ENCODE data around the gene PAPPA2.

The PAPPA2 gene

DNA sequence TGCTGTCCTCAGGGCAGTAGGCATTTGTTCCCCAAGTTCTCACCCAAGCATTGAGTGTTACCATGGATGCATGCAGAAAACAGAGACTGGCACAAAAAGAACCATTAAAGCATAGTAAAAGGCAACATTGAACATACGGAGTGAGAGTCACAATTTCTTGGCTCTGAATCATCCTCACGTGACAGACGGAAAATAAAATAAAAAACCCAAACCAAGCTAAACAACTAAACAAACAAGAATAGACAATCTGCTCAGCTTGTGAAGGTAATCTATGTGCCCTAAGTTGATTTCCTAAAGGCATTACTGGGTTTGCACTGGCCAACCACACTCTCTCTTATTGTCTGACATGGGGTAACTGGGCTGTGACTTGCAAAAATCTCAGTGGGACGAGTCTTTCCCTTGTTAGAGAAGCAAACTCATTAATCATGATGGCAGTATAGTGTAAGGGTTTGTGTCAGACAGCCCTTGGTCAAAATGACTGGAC is 395.5 kb downstream of the PAPPA2 start:
- no peak overlapping the region for H3K4me3 ChIP-seq (replicated peaks; ENCODE audit: low read depth, low read length)
- no peak for DNase-seq (ENCODE audit: extremely low read depth, insufficient read length)
- H3K27me3 ChIP-seq (replicated peaks; ENCODE audit: control insufficient read depth, insufficient read depth, low read length), result no peaks in the 10 kb centered on the region; the same call in 1 of the 2 replicates
- H3K36me3 ChIP-seq (ENCODE audit: control insufficient read depth, insufficient read depth, low read length), result no peaks in the 10 kb centered on the region
- TF ChIP-seq, protein P1, sequence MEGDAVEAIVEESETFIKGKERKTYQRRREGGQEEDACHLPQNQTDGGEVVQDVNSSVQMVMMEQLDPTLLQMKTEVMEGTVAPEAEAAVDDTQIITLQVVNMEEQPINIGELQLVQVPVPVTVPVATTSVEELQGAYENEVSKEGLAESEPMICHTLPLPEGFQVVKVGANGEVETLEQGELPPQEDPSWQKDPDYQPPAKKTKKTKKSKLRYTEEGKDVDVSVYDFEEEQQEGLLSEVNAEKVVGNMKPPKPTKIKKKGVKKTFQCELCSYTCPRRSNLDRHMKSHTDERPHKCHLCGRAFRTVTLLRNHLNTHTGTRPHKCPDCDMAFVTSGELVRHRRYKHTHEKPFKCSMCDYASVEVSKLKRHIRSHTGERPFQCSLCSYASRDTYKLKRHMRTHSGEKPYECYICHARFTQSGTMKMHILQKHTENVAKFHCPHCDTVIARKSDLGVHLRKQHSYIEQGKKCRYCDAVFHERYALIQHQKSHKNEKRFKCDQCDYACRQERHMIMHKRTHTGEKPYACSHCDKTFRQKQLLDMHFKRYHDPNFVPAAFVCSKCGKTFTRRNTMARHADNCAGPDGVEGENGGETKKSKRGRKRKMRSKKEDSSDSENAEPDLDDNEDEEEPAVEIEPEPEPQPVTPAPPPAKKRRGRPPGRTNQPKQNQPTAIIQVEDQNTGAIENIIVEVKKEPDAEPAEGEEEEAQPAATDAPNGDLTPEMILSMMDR (IDR thresholded peaks at IDR 0.05; ENCODE audit: insufficient read depth, low read length, poor library complexity, severe bottlenecking), result no peak

DNA sequence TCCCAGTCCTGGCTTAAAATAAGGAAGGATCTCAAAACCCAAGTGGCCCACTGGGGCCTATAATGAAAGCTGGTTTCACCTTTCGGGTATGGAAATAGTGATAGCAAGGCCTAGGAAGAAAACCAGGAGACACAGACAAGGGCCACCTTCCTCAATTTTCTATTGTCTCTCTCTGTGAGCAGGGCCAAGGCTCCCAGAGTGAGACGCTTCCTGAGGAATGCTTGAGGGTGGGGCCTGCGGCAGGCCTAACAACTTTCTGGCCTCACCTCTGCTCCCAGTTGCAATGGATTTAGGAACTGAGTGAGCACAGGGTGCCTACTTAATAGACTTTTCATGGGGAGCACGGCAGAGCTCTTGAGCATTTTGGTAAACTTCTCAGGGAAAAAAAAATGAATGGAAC is 400.6 kb downstream of the PAPPA2 start:
- Histone ChIP-seq H3K27me3 (replicated peaks; ENCODE audit: control insufficient read depth, insufficient read depth, low read length) (no peaks in the 10 kb centered on the region), H3K4me3 (replicated peaks; ENCODE audit: low read depth, low read length) (no peak overlapping the region), H3K36me3 (ENCODE audit: control insufficient read depth, insufficient read depth, low read length) (no peaks in the 10 kb centered on the region)
- TF ChIP-seq, protein P1 (IDR thresholded peaks at IDR 0.05; ENCODE audit: insufficient read depth, low read length, poor library complexity, severe bottlenecking), result no peak
- DNase-seq (ENCODE audit: extremely low read depth, insufficient read length), result no peak

DNA sequence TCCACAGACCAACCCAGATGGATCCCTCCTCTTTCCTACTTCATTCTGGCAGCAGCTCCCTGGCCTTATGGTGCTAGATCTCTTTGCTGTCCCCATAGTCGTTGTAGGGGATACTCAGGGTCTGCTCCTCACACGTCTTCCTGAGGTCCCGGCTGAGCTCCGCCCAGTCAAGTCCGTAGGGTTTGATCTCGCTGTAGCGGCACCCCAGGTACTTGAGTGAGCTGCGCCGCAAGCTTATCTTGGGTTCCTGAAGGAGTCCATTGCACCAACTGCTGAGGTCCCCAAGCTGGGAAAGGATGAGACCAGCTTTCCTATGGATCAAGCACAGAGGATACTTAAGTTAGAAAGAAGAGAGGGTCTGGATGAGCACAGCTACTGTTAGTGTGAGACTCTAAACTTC is 401.2 kb downstream of the PAPPA2 start:
- no peak for DNase-seq (ENCODE audit: extremely low read depth, insufficient read length)
- no peak overlapping the region for H3K4me3 ChIP-seq (replicated peaks; ENCODE audit: low read depth, low read length)
- TF ChIP-seq, protein P1 (IDR thresholded peaks at IDR 0.05; ENCODE audit: insufficient read depth, low read length, poor library complexity, severe bottlenecking), result no peak

DNA sequence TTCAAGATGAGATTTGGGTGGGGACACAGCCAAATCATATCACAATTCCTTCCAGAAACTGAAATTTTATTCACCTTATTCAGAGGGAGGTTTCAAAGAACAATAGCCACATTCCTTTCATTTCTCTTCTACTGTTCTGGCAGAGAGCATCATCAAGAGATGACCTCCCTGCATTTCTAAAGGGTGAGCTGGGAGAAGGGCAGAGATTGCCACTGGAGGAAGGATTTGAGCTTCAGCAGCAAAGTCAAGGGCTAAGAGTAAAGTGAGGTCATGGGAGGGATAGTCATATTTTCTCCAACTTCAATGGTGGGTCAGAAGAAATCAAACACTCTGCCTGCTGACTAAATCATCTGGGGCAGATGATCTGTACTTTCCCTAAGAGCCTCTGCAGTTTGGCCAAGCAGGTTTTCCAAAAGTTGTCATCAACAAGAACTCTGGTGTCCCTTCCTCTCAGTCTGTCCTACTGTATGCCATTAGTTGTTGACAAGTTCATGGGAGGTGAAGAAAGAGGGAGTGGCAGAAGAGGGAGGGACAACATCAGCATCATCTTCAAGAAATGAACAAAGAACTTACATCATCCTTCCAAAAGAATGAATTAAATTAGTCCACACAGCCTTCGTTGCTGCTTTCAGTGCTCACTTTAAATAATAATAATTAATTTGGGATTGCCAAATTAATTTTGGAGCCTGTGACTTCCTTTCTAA is 403.2 kb downstream of the PAPPA2 start:
- Histone ChIP-seq H3K36me3 (ENCODE audit: control insufficient read depth, insufficient read depth, low read length) (no peaks in the 10 kb centered on the region), H3K4me3 (replicated peaks; ENCODE audit: low read depth, low read length) (no peak overlapping the region), H3K27me3 (replicated peaks; ENCODE audit: control insufficient read depth, insufficient read depth, low read length) (no peaks in the 10 kb centered on the region)
- TF ChIP-seq, protein P1 (IDR thresholded peaks at IDR 0.05; ENCODE audit: insufficient read depth, low read length, poor library complexity, severe bottlenecking), result no peak
- no peak for DNase-seq (ENCODE audit: extremely low read depth, insufficient read length)

More for the DNA sequence above, 401.2 kb downstream of the PAPPA2 start:
- no peaks in the 10 kb centered on the region for H3K36me3 ChIP-seq (ENCODE audit: control insufficient read depth, insufficient read depth, low read length)
- no peaks in the 10 kb centered on the region for H3K27me3 ChIP-seq (replicated peaks; ENCODE audit: control insufficient read depth, insufficient read depth, low read length)

DNA sequence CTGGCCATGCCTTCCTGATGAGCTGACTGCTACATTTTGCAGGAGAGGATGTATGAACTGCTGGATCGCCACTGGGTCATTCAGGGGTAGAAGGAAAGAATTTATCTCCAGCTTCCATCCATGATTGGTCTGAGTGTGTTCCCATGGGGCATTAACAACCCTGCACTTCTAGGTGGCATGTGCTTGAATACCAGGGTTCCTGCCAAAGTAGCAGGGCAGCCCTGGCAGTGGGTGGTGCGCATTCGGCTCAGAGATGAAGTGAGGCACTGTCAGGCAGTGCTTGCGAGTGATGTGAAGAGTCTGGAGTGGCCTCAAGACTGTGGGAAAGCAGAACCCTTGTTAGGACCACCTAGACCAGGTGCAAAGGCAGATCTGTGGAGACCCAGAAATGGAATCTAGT is 406.6 kb downstream of the PAPPA2 start:
- no peak for DNase-seq (ENCODE audit: extremely low read depth, insufficient read length)
- TF ChIP-seq, protein P1 (IDR thresholded peaks at IDR 0.05; ENCODE audit: insufficient read depth, low read length, poor library complexity, severe bottlenecking), result no peak
- Histone ChIP-seq H3K36me3 (ENCODE audit: control insufficient read depth, insufficient read depth, low read length) (no peaks in the 10 kb centered on the region), H3K4me3 (replicated peaks; ENCODE audit: low read depth, low read length) (no peak overlapping the region), H3K27me3 (replicated peaks; ENCODE audit: control insufficient read depth, insufficient read depth, low read length) (no peaks in the 10 kb centered on the region; the same call in 1 of the 2 replicates)

Data from GM06990 (cell line).